IMR-90 (cell line): ENCODE results near the gene SLC4A2. TPM values are rescaled to one million over a fixed set of nuclear protein-coding genes. Genes with fewer than 3 reads are reported as not detected.
A peak's percentile ranks its signal among the peaks of the same experiment; 100 is the strongest.

ENCODE experiments used
- ATAC-seq: fragments of 200-7000 bp; cut with Tn5 transposase; 2 replicates; pipeline ENCODE4 v1.9.1; 2020; ENCODE audit warnings: low read depth, mild to moderate bottlenecking, moderate library complexity
- BruUV-seq: library from RNA; stranded (reverse); fragments of 400-500 nt; replicated peaks from 2 replicates; lab custom pipeline; 2021; lab: Mats Ljungman, UMichigan
- CTCF ChIA-PET: fragments of 300-600 bp; formaldehyde crosslinking; extraction: SDS; loops from one replicate; lab custom pipeline; 2021; ENCODE audit warnings: antibody characterized with exemption; lab: Yijun Ruan, JAX
- POLR2A ChIA-PET: fragments of 300-600 bp; sonication (Branson Sonifier 250); formaldehyde crosslinking; loops from one replicate; lab custom pipeline; 2022; ENCODE audit warnings: antibody characterized with exemption; ENCODE audit not compliant: unreplicated experiment; lab: Charles Lee
- DNase-seq: peaks from one replicate; pipeline ENCODE4 v3.0.0; 2013
- H2AFZ ChIP-seq: replicated peaks from 2 replicates; pipeline ENCODE3; 2013; ENCODE audit warnings: low read length, mild to moderate bottlenecking; ENCODE audit not compliant: poor library complexity
- H2AK5ac ChIP-seq: 2 replicates; pipeline ENCODE4 v1.6.1; 2013; ENCODE audit warnings: low read depth, low read length, inconsistent platforms
- H2AK9ac ChIP-seq: replicated peaks from 2 replicates; pipeline ENCODE3; 2013; ENCODE audit warnings: mild to moderate bottlenecking, low read depth, low read length, moderate library complexity; ENCODE audit not compliant: poor library complexity
- H2BK120ac ChIP-seq: 2 replicates; pipeline ENCODE4 v1.6.1; 2013; ENCODE audit warnings: low read depth, low read length, inconsistent platforms
- H2BK15ac ChIP-seq: 3 replicates; pipeline ENCODE4 v1.6.1; 2013; ENCODE audit warnings: low read depth, low read length, inconsistent platforms
- H2BK20ac ChIP-seq: 2 replicates; pipeline ENCODE4 v1.6.1; 2013; ENCODE audit warnings: low read depth, mild to moderate bottlenecking, inconsistent platforms, low read length, moderate library complexity
- H2BK5ac ChIP-seq: 2 replicates; pipeline ENCODE4 v1.6.1; 2013; ENCODE audit warnings: mild to moderate bottlenecking, low read depth, low read length, inconsistent platforms; ENCODE audit not compliant: poor library complexity, severe bottlenecking
- H3K14ac ChIP-seq: replicated peaks from 2 replicates; pipeline ENCODE4 v1.6.1; 2013; ENCODE audit warnings: low read depth, low read length, inconsistent platforms
- H3K18ac ChIP-seq: 2 replicates; pipeline ENCODE4 v1.6.1; 2013; ENCODE audit warnings: low read depth, low read length, control low read depth
- H3K23ac ChIP-seq: 2 replicates; pipeline ENCODE4 v1.6.1; 2013; ENCODE audit warnings: low read depth, low read length, inconsistent platforms
- H3K27ac ChIP-seq: 2 replicates; pipeline ENCODE4 v1.5.1; 2013; ENCODE audit warnings: mild to moderate bottlenecking, control low read depth, low read length; ENCODE audit not compliant: insufficient read depth
- H3K27me3 ChIP-seq: 2 replicates; pipeline ENCODE4 v1.6.1; 2013; ENCODE audit warnings: low read length; ENCODE audit not compliant: control insufficient read depth, insufficient read depth
- H3K36me3 ChIP-seq: 2 replicates; pipeline ENCODE4 v1.6.1; 2013; ENCODE audit warnings: low read length, mixed read lengths; ENCODE audit not compliant: control insufficient read depth, insufficient read depth
- H3K4ac ChIP-seq: 2 replicates; pipeline ENCODE4 v1.6.1; 2013; ENCODE audit warnings: low read depth, low read length, inconsistent platforms
- H3K4me1 ChIP-seq: 2 replicates; pipeline ENCODE4 v1.6.1; 2013; ENCODE audit warnings: low read length, mixed read lengths; ENCODE audit not compliant: control insufficient read depth, insufficient read depth
- H3K4me2 ChIP-seq: 2 replicates; pipeline ENCODE4 v1.6.1; 2013; ENCODE audit warnings: low read depth, mild to moderate bottlenecking, control low read depth, low read length, moderate library complexity
- H3K4me3 ChIP-seq: 2 replicates; pipeline ENCODE4 v1.5.1; 2013; ENCODE audit warnings: low read depth, mild to moderate bottlenecking, control low read depth, low read length, moderate library complexity; ENCODE audit not compliant: insufficient read depth
- H3K56ac ChIP-seq: 2 replicates; pipeline ENCODE4 v1.6.1; 2013; ENCODE audit warnings: low read length, inconsistent platforms; ENCODE audit not compliant: insufficient read depth; ENCODE audit errors: extremely low read depth
- H3K79me1 ChIP-seq, 2 experiments: 2 replicates each; pipeline ENCODE4 v1.6.1; 2013; ENCODE audit warnings: low read length in 2 of 2, inconsistent platforms in 1 of 2, low read depth in 1 of 2
- H3K9ac ChIP-seq: 2 replicates; pipeline ENCODE4 v1.6.1; 2013; ENCODE audit warnings: low read depth, low read length, control low read depth
- H3K9me1 ChIP-seq: 2 replicates; pipeline ENCODE4 v1.6.1; 2013; ENCODE audit warnings: low read length, inconsistent platforms; ENCODE audit not compliant: insufficient read depth
- H3K9me3 ChIP-seq: 2 replicates; pipeline ENCODE4 v1.6.1; 2013; ENCODE audit warnings: low read length; ENCODE audit not compliant: control insufficient read depth, insufficient read depth
- H4K20me1 ChIP-seq: 2 replicates; pipeline ENCODE4 v1.6.1; 2013; ENCODE audit warnings: low read length, inconsistent platforms; ENCODE audit not compliant: insufficient read depth
- H4K5ac ChIP-seq: 2 replicates; pipeline ENCODE4 v1.6.1; 2013; ENCODE audit warnings: mild to moderate bottlenecking, low read depth, low read length, control low read depth
- H4K8ac ChIP-seq, 2 experiments: 2 replicates each; pipeline ENCODE4 v1.6.1; 2013; ENCODE audit warnings: low read depth in 2 of 2, low read length in 2 of 2, control low read depth in 1 of 2, inconsistent platforms in 1 of 2
- H4K91ac ChIP-seq: 2 replicates; pipeline ENCODE4 v1.6.1; 2013; ENCODE audit warnings: low read depth, low read length, inconsistent platforms; ENCODE audit not compliant: insufficient read depth
- BHLHE40 ChIP-seq: fragments of 150-350 bp; IDR thresholded peaks from 2 replicates; pipeline ENCODE4 v1.6.1; 2016; ENCODE audit warnings: mild to moderate bottlenecking, low read depth, low read length
- CEBPB ChIP-seq: IDR thresholded peaks from 2 replicates; pipeline ENCODE4 v1.6.1; 2012; ENCODE audit warnings: low read depth, low read length, improper control_type of control experiment
- CHD1 ChIP-seq: IDR thresholded peaks from 2 replicates; pipeline ENCODE4 v1.6.1; 2012; ENCODE audit warnings: low read depth, low read length, improper control_type of control experiment
- MAFK ChIP-seq: IDR thresholded peaks from 2 replicates; pipeline ENCODE4 v1.6.1; 2012; ENCODE audit warnings: low read depth, low read length, improper control_type of control experiment
- MXI1 ChIP-seq: IDR thresholded peaks from 2 replicates; pipeline ENCODE4 v1.6.1; 2012; ENCODE audit warnings: low read depth, mild to moderate bottlenecking, low read length, moderate library complexity, borderline replicate concordance
- NFE2L2 ChIP-seq: fragments of 150-350 bp; IDR thresholded peaks from 2 replicates; pipeline ENCODE4 v1.6.1; 2016; ENCODE audit warnings: low read depth, mild to moderate bottlenecking, low read length
- RAD21 ChIP-seq: IDR thresholded peaks from 2 replicates; pipeline ENCODE4 v1.6.1; 2012; ENCODE audit warnings: low read length, improper control_type of control experiment
- RFX5 ChIP-seq: IDR thresholded peaks from 2 replicates; pipeline ENCODE4 v1.8.0; 2012; ENCODE audit warnings: low read depth, mild to moderate bottlenecking, low read length, moderate library complexity
- SMC3 ChIP-seq: fragments of 150-350 bp; IDR thresholded peaks from 2 replicates; pipeline ENCODE4 v1.6.1; 2016; ENCODE audit warnings: low read depth, mild to moderate bottlenecking, antibody characterized with exemption, low read length, moderate library complexity
- USF2 ChIP-seq: fragments of 150-350 bp; IDR thresholded peaks from 2 replicates; pipeline ENCODE4 v1.6.1; 2017; ENCODE audit warnings: mild to moderate bottlenecking, antibody characterized with exemption, low read length, low read depth
- WGBS, 2 experiments: methylation state at CpG; one replicate each; pipeline versions ENCODE4 v1.1.5 to v1.1.7; 2013; ENCODE audit warnings: missing lambda C conversion rate in 2 of 2; ENCODE audit not compliant: insufficient read length in 1 of 2; ENCODE audit errors: extremely low coverage in 2 of 2; 5-methylcytosine and 5-hydroxymethylcytosine counted together
- dilution Hi-C: fragments of 300-500 bp; cut with HindIII; formaldehyde crosslinking; loops from one replicate; pipeline ENCODE4 v1.14.3; 2018; ENCODE audit warnings: low sequenced_read_pairs; ENCODE audit not compliant: unreplicated experiment
- in situ Hi-C: fragments of 300-500 bp; cut with MboI; formaldehyde crosslinking; loops from 3 replicates; pipeline ENCODE4 v1.14.3; 2019; ENCODE audit warnings: low sequenced_read_pairs, inconsistent platforms, mixed read lengths
- intact Hi-C: fragments of 100-400 bp; cut with micrococcal nuclease; formaldehyde crosslinking; loops from 2 replicates; pipeline ENCODE4 v1.10.0; 2022
- polyA plus RNA-seq, 3 experiments: library from polyadenylated mRNA; depleted of rRNA; stranded (reverse); fragments of >200 nt; gene quantifications; 2 replicates each; pipeline ENCODE4 v1.2.3, GENCODE V29; 2012; ENCODE audit warnings: low replicate concordance in 1 of 3
- total RNA-seq: library from RNA; depleted of rRNA; stranded (reverse); fragments of >200 nt; gene quantifications from 2 replicates; pipeline ENCODE4 v1.2.3, GENCODE V29; 2012
- TF ChIP-seq, protein P1 (sequence below): fragments of 150-350 bp; IDR thresholded peaks from 2 replicates; pipeline ENCODE4 v1.6.1; 2016; ENCODE audit warnings: low read depth, mild to moderate bottlenecking, low read length, moderate library complexity, borderline replicate concordance

The SLC4A2 gene
- total and polyA plus RNA-seq, 2 of the 4 experiments (the other 2 are of a cell fraction) = 29.6 to 91.0 TPM

DNA sequence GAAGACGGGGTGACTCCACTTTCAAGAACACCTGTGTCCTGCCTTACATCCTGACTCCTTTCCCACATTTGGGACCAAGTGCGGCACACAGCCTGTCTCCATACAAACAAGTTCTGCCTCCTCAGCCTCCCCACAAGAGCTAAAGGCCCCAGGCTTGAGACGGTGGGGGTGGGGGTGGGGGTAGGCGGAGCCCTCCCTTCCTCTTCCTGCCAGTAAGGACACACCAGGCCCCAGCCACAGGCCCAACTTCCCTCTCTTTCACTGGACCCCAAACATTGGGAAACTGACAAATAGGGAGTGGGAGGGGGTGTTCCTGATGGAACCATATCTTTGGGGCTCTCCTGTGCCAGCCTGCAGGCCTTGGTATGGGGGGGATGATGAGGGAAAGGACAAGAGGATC lies 6.3 kb upstream of the SLC4A2 start:
- no peak overlapping the region for H2AK5ac ChIP-seq
- peaks cover 3% of the 10 kb centered on the region; the same call in 1 of the 2 replicates for H3K9me1 ChIP-seq
- H3K56ac ChIP-seq = no peak overlapping the region
- no peak overlapping the region for H4K91ac ChIP-seq
- H3K36me3 ChIP-seq = no peaks in the 10 kb centered on the region
- BruUV-seq = no TSS peak
- peaks cover 5% of the 10 kb centered on the region; the same call in 1 of the 2 replicates for H4K20me1 ChIP-seq
- H2BK20ac ChIP-seq = no peak overlapping the region
- peaks cover 7% of the 10 kb centered on the region for H3K4me1 ChIP-seq
- H3K4ac ChIP-seq = no peak overlapping the region
- dilution Hi-C loops (no loop called here), intact Hi-C loops (no loop called here), in situ Hi-C loops (no loop called here)
- no peaks in the 10 kb centered on the region; the same call in 1 of the 2 replicates for H3K27me3 ChIP-seq
- peaks cover 8 to 18% of the 10 kb centered on the region in 2 experiments for H3K79me1 ChIP-seq
- ATAC-seq = no peak
- DNase-seq = no peak
- no peak overlapping the region for H3K9ac ChIP-seq
- no peak overlapping the region for H3K23ac ChIP-seq
- H3K18ac ChIP-seq = no peak overlapping the region
- no peak overlapping the region for H2AFZ ChIP-seq
- ChIA-PET POLR2A (no interaction called here), CTCF (no interaction called here)
- H3K9me3 ChIP-seq = no peaks in the 10 kb centered on the region
- H2BK120ac ChIP-seq = no peak overlapping the region
- H3K4me3 ChIP-seq = no peak overlapping the region
- no peak overlapping the region for H4K8ac ChIP-seq
- peak overlapping the region; percentile 61 for H2AK9ac ChIP-seq
- no peak overlapping the region for H2BK15ac ChIP-seq
- no peak overlapping the region for H2BK5ac ChIP-seq
- no peak overlapping the region for H4K5ac ChIP-seq
- TF ChIP-seq USF2 (no peak), MAFK (no peak), NFE2L2 (no peak), MXI1 (no peak), CHD1 (no peak), RAD21 (no peak), BHLHE40 (no peak), SMC3 (no peak), CEBPB (no peak), RFX5 (no peak)
- TF ChIP-seq, protein P1, sequence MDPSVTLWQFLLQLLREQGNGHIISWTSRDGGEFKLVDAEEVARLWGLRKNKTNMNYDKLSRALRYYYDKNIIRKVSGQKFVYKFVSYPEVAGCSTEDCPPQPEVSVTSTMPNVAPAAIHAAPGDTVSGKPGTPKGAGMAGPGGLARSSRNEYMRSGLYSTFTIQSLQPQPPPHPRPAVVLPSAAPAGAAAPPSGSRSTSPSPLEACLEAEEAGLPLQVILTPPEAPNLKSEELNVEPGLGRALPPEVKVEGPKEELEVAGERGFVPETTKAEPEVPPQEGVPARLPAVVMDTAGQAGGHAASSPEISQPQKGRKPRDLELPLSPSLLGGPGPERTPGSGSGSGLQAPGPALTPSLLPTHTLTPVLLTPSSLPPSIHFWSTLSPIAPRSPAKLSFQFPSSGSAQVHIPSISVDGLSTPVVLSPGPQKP = no peak
- H3K4me2 ChIP-seq = no peak overlapping the region
- WGBS, 2 experiments = no CpG with 5 or more reads among the region's 4 CpGs
- H3K27ac ChIP-seq = no peak overlapping the region
- H3K14ac ChIP-seq = no peak overlapping the region
